Omental fat pad (tissue), 4 donors: Measurements from ENCODE around the gene PPP1R1C. TPM values are rescaled to one million over a fixed set of nuclear protein-coding genes. Genes with fewer than 3 reads are reported as not detected.
"Not testable (repeated sequence)": the region's sequence is repeated elsewhere in the genome, so short reads cannot be mapped to it uniquely, and the experiment has no call there.

Source experiments
- ATAC-seq: fragments of 150-250 bp; one replicate; pipeline ENCODE4 v1.9.1; 2016; ENCODE audit warnings: mild to moderate bottlenecking, moderate library complexity; ENCODE audit not compliant: low FRiP score
- DNase-seq: peaks from one replicate; pipeline ENCODE4 v3.0.0-alpha.2; 2019; ENCODE audit warnings: low spot score
- total RNA-seq, 4 donors: library from RNA; depleted of rRNA; stranded (reverse); fragments of >200 nt; gene quantifications; one replicate each; pipeline ENCODE4 v1.1.0, GENCODE V29; 2016
- TF ChIP-seq, protein P1 (sequence below), 3 donors: fragments of 450-650 bp; IDR thresholded peaks; one replicate each; pipeline ENCODE4 v1.5.1; 2016 to 2017; ENCODE audit warnings: antibody characterized with exemption in 3 of 3, mild to moderate bottlenecking in 3 of 3, moderate library complexity in 2 of 3

PPP1R1C gene
- total RNA-seq, 4 donors from 2014 or later: 1.1 to 1.3 TPM; not detected in 2

DNA sequence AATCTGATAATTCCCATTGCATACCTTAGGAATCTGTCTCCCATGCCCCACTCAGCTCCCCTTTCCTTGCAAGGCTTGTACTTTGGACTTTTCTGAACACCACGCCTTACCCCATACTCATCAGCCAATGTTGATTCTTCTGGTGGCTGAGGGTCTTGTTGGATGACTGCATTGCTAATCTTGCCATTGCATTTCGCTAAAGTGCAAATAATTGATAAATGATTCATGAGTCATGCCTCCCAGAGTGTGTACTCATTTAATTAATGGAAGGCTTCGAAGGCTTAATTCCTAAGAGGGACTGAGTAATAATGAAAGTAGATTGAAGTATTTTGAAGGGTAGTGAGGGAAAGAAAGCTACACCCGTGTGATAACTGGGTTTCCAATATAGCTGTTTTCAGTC, 28.0 kb upstream of the PPP1R1C start:
- DNase-seq: no peak
- no peak for ATAC-seq
- TF ChIP-seq, protein P1, sequence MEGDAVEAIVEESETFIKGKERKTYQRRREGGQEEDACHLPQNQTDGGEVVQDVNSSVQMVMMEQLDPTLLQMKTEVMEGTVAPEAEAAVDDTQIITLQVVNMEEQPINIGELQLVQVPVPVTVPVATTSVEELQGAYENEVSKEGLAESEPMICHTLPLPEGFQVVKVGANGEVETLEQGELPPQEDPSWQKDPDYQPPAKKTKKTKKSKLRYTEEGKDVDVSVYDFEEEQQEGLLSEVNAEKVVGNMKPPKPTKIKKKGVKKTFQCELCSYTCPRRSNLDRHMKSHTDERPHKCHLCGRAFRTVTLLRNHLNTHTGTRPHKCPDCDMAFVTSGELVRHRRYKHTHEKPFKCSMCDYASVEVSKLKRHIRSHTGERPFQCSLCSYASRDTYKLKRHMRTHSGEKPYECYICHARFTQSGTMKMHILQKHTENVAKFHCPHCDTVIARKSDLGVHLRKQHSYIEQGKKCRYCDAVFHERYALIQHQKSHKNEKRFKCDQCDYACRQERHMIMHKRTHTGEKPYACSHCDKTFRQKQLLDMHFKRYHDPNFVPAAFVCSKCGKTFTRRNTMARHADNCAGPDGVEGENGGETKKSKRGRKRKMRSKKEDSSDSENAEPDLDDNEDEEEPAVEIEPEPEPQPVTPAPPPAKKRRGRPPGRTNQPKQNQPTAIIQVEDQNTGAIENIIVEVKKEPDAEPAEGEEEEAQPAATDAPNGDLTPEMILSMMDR (IDR thresholded peaks at IDR 0.05): no peak

- TF ChIP-seq, protein P1 (IDR thresholded peaks at IDR 0.05): no peak
- no peak for DNase-seq
- ATAC-seq: no peak
These were observed 26.9 kb upstream of the PPP1R1C start for GRCh38 chr2:181958726-181959125.

DNA sequence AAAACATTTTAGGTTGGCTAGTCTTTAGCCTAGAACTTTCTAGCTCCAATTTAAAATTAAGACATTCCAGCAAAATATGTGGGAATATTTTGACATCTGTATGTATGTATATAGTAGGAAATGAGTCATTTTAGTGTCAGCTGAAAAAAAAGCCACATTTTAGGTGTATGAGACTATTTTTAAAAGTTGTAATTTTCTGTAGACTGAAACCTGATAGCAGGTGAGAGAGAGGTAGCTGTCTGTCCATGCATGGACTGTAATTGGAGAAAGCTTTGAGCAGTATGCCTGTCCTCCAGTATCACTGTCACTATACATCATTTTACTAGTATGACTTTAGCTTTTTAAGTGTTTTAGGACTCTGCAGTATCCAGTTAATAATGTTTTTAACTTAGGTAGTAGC, 26.1 kb upstream of the PPP1R1C start:
- TF ChIP-seq, protein P1 (IDR thresholded peaks at IDR 0.05): no peak
- DNase-seq (no peak), ATAC-seq (no peak)

DNA sequence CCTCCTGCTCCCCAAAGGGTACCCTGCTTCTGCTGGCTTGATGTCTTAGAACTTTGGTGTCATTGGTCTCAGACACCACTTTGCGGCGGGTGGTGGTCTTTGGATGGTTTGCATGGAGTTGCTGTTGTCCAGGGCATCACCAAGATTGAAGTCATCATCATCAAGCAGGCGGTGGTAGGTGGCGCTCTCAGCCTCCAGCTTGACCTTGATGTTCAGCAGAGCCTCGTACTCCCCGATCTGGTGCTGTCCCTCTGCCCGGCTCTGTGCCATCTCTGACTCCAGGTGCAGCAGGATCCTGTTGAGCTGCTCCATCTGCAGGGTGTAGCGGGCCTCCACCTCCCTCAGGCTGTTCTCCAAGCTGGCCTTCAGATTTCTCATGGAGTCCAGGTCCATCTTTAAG, 24.5 kb upstream of the PPP1R1C start:
- not testable (repeated sequence) for ATAC-seq

DNA sequence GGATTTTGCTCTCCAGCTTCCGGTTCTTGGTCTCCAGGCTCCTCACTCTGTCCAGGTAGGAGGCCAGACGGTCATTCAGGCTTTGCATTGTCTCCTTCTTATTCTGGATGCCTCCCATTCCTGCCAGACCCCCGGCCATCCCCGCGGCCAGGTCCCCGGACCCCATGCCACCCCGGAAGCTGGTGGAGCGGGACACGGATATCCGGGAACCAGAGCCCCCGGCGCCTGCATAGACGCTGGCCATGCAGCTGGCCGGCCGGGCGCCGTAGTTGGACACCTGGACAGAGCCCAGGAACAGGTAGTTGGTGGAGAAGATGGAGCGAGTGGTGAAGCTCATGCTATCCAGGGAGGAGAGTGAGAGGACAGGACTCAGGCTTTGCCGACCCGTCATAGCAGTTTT, 23.5 kb upstream of the PPP1R1C start:
- DNase-seq: no peak
- TF ChIP-seq, protein P1 (IDR thresholded peaks at IDR 0.05): no peak
- ATAC-seq: no peak

More for the DNA sequence above, 24.5 kb upstream of the PPP1R1C start:
- not testable (repeated sequence) for DNase-seq

GRCh38 chr2:181970160-181970794, 15.4 kb upstream of the PPP1R1C start:
- TF ChIP-seq, protein P1 (IDR thresholded peaks at IDR 0.05): no peak
- ATAC-seq (no peak), DNase-seq (no peak)

GRCh38 chr2:181971032-181971431, 14.6 kb upstream of the PPP1R1C start:
- no peak for ATAC-seq
- DNase-seq: no peak
- TF ChIP-seq, protein P1 (IDR thresholded peaks at IDR 0.05): no peak
